HL-60 (cell line): Measurements from ENCODE around the gene NLGN1.

Source experiments
- DNase-seq, 2 experiments: peaks; one replicate each; pipeline ENCODE4 v3.0.0-alpha.2; 2010 to 2020; ENCODE audit warnings: low read depth in 1 of 2, low spot score in 1 of 2
- H3K27ac ChIP-seq: fragments of 250-450 bp; sonication (Bioruptor Pico); replicated peaks from 2 replicates; pipeline ENCODE4 v1.5.1; 2020; ENCODE audit warnings: mild to moderate bottlenecking, moderate library complexity
- H3K27me3 ChIP-seq: fragments of 250-450 bp; sonication (Bioruptor Pico); 2 replicates; pipeline ENCODE4 v1.5.1; 2021; ENCODE audit warnings: mild to moderate bottlenecking, moderate library complexity; ENCODE audit not compliant: insufficient read depth, poor library complexity, severe bottlenecking
- H3K4me3 ChIP-seq: replicated peaks from 2 replicates; pipeline ENCODE4 v1.5.1; 2011; ENCODE audit warnings: mild to moderate bottlenecking, control low read depth, low read length; ENCODE audit not compliant: insufficient read depth
- CTCF ChIP-seq: IDR thresholded peaks from one replicate; pipeline ENCODE4 v1.5.1; 2011; ENCODE audit warnings: low read length, control low read depth, inconsistent platforms; ENCODE audit not compliant: insufficient read depth
- GABPA ChIP-seq: IDR thresholded peaks from 2 replicates; pipeline ENCODE4 v1.6.1; 2012; ENCODE audit warnings: low read depth
- POLR2AphosphoS5 ChIP-seq: IDR thresholded peaks from 2 replicates; pipeline ENCODE4 v1.6.1; 2012; ENCODE audit warnings: low read depth
- REST ChIP-seq: IDR thresholded peaks from 2 replicates; pipeline ENCODE4 v1.6.1; 2012; ENCODE audit warnings: low read depth; ENCODE audit not compliant: insufficient replicate concordance
- SPI1 ChIP-seq: IDR thresholded peaks from 2 replicates; pipeline ENCODE4 v1.6.1; 2012; ENCODE audit warnings: low read depth, mild to moderate bottlenecking, borderline replicate concordance

Gene NLGN1

DNA sequence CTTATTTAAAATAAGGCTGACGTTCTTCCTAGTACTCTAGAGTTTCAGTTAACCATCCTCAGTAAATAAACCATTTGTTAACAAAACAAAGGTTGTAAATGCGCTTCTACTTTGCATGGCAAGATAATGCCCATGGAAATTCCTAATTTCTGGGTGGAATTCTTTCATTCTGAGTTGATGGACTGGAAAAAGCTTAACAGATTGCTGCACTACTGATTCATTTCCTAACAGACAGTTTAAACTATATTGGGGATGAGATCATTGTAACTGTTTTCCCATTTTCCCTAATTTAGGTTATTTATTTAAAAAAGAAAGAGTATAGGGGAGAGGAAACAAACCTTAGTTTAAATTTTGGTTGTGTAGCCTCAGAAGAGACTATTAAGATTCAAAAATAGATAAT, 342.2 kb downstream of the NLGN1 start:
- DNase-seq = no peak
- no peak overlapping the region for H3K27ac ChIP-seq
- TF ChIP-seq CTCF (no peak), GABPA (no peak), SPI1 (no peak), REST (no peak), POLR2AphosphoS5 (no peak)
- no peaks in the 10 kb centered on the region for H3K27me3 ChIP-seq
- H3K4me3 ChIP-seq = no peak overlapping the region

DNA sequence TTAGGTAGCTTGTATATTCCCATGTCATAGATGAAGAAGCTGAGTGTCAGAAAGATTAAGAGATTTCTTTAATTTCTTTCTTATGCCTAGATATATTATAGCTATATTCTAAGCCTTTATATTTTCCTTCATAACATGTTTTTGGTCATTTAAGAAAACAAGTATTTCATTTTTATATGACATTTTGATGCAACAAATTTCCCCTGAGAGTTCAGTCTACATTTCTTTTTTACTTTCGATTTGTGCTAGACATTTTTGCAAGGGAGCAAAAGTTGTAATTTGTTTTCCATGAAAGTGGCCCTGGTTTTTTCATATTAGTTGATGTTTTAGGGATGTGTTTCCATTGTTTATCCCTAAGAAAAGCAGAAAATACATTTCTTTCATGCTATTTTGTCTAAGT, 344.9 kb downstream of the NLGN1 start:
- TF ChIP-seq SPI1 (no peak), POLR2AphosphoS5 (no peak), REST (no peak), GABPA (no peak), CTCF (no peak)
- Histone ChIP-seq H3K4me3 (no peak overlapping the region), H3K27me3 (no peaks in the 10 kb centered on the region), H3K27ac (no peak overlapping the region)
- no peak for DNase-seq

- no peak for DNase-seq
- Histone ChIP-seq H3K27me3 (no peaks in the 10 kb centered on the region), H3K27ac (no peak overlapping the region), H3K4me3 (no peak overlapping the region)
- TF ChIP-seq POLR2AphosphoS5 = no peak
- TF ChIP-seq GABPA = no peak
- no peak for TF ChIP-seq CTCF
- no peak for TF ChIP-seq REST
- TF ChIP-seq SPI1 = no peak
Observed at GRCh38 chr3:173743111-173743510, 345.6 kb downstream of the NLGN1 start.
